Astrocyte (in vitro differentiated cells and primary cell): ENCODE measurements around the gene CORO2A. TPM values are rescaled to one million over a fixed set of nuclear protein-coding genes. Genes with fewer than 3 reads are reported as not detected.
"Not testable (repeated sequence)": the region's sequence is repeated elsewhere in the genome, so short reads cannot be mapped to it uniquely, and the experiment has no call there.

Experiments
- DNase-seq: peaks from one replicate; pipeline ENCODE4 v3.0.0-alpha.2; 2010; ENCODE audit warnings: low read depth
- FAIRE-seq: peaks from 2 replicates; lab custom pipeline; 2011; peaks lifted over from hg19 to GRCh38; lab: Jason Lieb, UNC
- H2AFZ ChIP-seq: 2 replicates; pipeline ENCODE4 v1.6.0; 2012; ENCODE audit warnings: low read depth, low read length, inconsistent platforms
- H3K27ac ChIP-seq: 2 replicates; pipeline ENCODE4 v1.5.1; 2011; ENCODE audit warnings: low read depth, low read length, inconsistent platforms
- H3K27me3 ChIP-seq: 2 replicates; pipeline ENCODE4 v1.6.0; 2011; ENCODE audit warnings: low read length, inconsistent platforms; ENCODE audit not compliant: insufficient read depth
- H3K36me3 ChIP-seq: 2 replicates; pipeline ENCODE4 v1.5.1; 2011; ENCODE audit warnings: low read length, inconsistent platforms; ENCODE audit not compliant: insufficient read depth
- H3K4me1 ChIP-seq: 2 replicates; pipeline ENCODE4 v1.5.1; 2011; ENCODE audit warnings: low read length, inconsistent platforms; ENCODE audit not compliant: insufficient read depth
- H3K4me2 ChIP-seq: 2 replicates; pipeline ENCODE4 v1.6.0; 2012; ENCODE audit warnings: low read length, inconsistent platforms
- H3K4me3 ChIP-seq: 2 replicates; pipeline ENCODE4 v1.5.1; 2011; ENCODE audit warnings: low read depth, mild to moderate bottlenecking, low read length, inconsistent platforms; ENCODE audit not compliant: insufficient read depth
- H3K79me2 ChIP-seq: 2 replicates; pipeline ENCODE4 v1.6.0; 2012; ENCODE audit warnings: mild to moderate bottlenecking, low read length, inconsistent platforms; ENCODE audit not compliant: insufficient read depth
- H3K9ac ChIP-seq: 2 replicates; pipeline ENCODE4 v1.6.0; 2012; ENCODE audit warnings: mild to moderate bottlenecking, low read length, inconsistent platforms
- H3K9me3 ChIP-seq: 2 replicates; pipeline ENCODE4 v1.5.1; 2012; ENCODE audit warnings: low read depth, mild to moderate bottlenecking, low read length, inconsistent platforms; ENCODE audit not compliant: insufficient read depth
- H4K20me1 ChIP-seq: 2 replicates; pipeline ENCODE4 v1.6.0; 2012; ENCODE audit warnings: low read length, inconsistent platforms; ENCODE audit not compliant: insufficient read depth
- H3K27ac Mint-ChIP-seq: one replicate; pipeline ENCODE4 v1.8.0; 2021; ENCODE audit warnings: mild to moderate bottlenecking, mixed read lengths; ENCODE audit not compliant: unreplicated experiment
- H3K27me3 Mint-ChIP-seq: one replicate; pipeline ENCODE4 v1.8.0; 2021; ENCODE audit warnings: low read depth, mixed read lengths; ENCODE audit not compliant: unreplicated experiment
- H3K36me3 Mint-ChIP-seq: one replicate; pipeline ENCODE4 v1.8.0; 2021; ENCODE audit warnings: low read depth, mixed read lengths; ENCODE audit not compliant: unreplicated experiment
- H3K4me1 Mint-ChIP-seq: one replicate; pipeline ENCODE4 v1.8.0; 2021; ENCODE audit warnings: low read depth, mixed read lengths; ENCODE audit not compliant: unreplicated experiment
- H3K4me3 Mint-ChIP-seq: one replicate; pipeline ENCODE4 v1.8.0; 2021; ENCODE audit warnings: mild to moderate bottlenecking, moderate library complexity, mixed read lengths; ENCODE audit not compliant: unreplicated experiment
- H3K9me3 Mint-ChIP-seq: one replicate; pipeline ENCODE4 v1.8.0; 2021; ENCODE audit warnings: mild to moderate bottlenecking, mixed read lengths; ENCODE audit not compliant: unreplicated experiment
- CTCF ChIP-seq: IDR thresholded peaks from 2 replicates; pipeline ENCODE4 v1.5.1; 2011; ENCODE audit warnings: low read depth, mild to moderate bottlenecking, inconsistent platforms, low read length, moderate library complexity; ENCODE audit not compliant: insufficient read depth
- EZH2 ChIP-seq: IDR thresholded peaks from 2 replicates; pipeline ENCODE4 v1.6.1; 2012; ENCODE audit warnings: mild to moderate bottlenecking, low read length, inconsistent platforms; ENCODE audit not compliant: insufficient read depth
- total RNA-seq: library from RNA; stranded (reverse); gene quantifications from 2 replicates; pipeline ENCODE4 v1.2.1, GENCODE V29; 2021

The CORO2A gene
- total RNA-seq, 1 donor from 2014 or later, result 11.1 TPM

- H3K4me2 ChIP-seq, result no peak overlapping the region
- no peaks in the 10 kb centered on the region for H4K20me1 ChIP-seq
- H3K27me3 ChIP-seq, result peaks cover 3% of the 10 kb centered on the region
- no peaks in the 10 kb centered on the region for H3K36me3 ChIP-seq
- H3K4me1 ChIP-seq, result no peaks in the 10 kb centered on the region
- Mint-ChIP-seq H3K9me3 (no peaks in the 10 kb centered on the region), H3K4me3 (no peak overlapping the region), H3K36me3 (peaks cover 18% of the 10 kb centered on the region), H3K27me3 (peaks cover 12% of the 10 kb centered on the region), H3K27ac (no peak overlapping the region), H3K4me1 (peaks cover 3% of the 10 kb centered on the region)
- no peak overlapping the region for H3K4me3 ChIP-seq
- DNase-seq, result no peak
- H3K27ac ChIP-seq, result no peak overlapping the region
- no peaks in the 10 kb centered on the region for H3K79me2 ChIP-seq
- H3K9me3 ChIP-seq, result no peaks in the 10 kb centered on the region
- H2AFZ ChIP-seq, result no peak overlapping the region
- no peak for TF ChIP-seq CTCF
- TF ChIP-seq EZH2, result no peak
- no peak overlapping the region for H3K9ac ChIP-seq
- FAIRE-seq, result no peak
These were observed 61.7 kb downstream of the CORO2A start for GRCh38 chr9:98130576-98131228.

GRCh38 chr9:98130060-98130459 is 62.4 kb downstream of the CORO2A start:
- not testable (repeated sequence) for H3K4me3 ChIP-seq, H3K9me3 Mint-ChIP-seq, FAIRE-seq, H3K4me2 ChIP-seq, H3K79me2 ChIP-seq, H3K4me1 Mint-ChIP-seq, H4K20me1 ChIP-seq, H3K4me1 ChIP-seq, H3K9me3 ChIP-seq, H2AFZ ChIP-seq, H3K27ac ChIP-seq, H3K36me3 ChIP-seq, H3K27ac Mint-ChIP-seq, H3K4me3 Mint-ChIP-seq, H3K27me3 Mint-ChIP-seq, H3K9ac ChIP-seq, DNase-seq, H3K27me3 ChIP-seq
- peaks cover 16% of the 10 kb centered on the region for H3K36me3 Mint-ChIP-seq

- Histone ChIP-seq H3K9ac (no peak overlapping the region), H3K27me3 (peaks cover 3% of the 10 kb centered on the region), H3K4me3 (no peak overlapping the region), H4K20me1 (no peaks in the 10 kb centered on the region), H3K27ac (no peak overlapping the region), H3K79me2 (no peaks in the 10 kb centered on the region), H3K36me3 (no peaks in the 10 kb centered on the region), H3K4me2 (no peak overlapping the region), H3K9me3 (no peaks in the 10 kb centered on the region), H2AFZ (no peak overlapping the region), H3K4me1 (no peaks in the 10 kb centered on the region)
- H3K9me3 Mint-ChIP-seq, result no peaks in the 10 kb centered on the region
- DNase-seq (no peak), FAIRE-seq (no peak)
- peaks cover 16% of the 10 kb centered on the region for H3K36me3 Mint-ChIP-seq
- TF ChIP-seq EZH2, result no peak
- no peak for TF ChIP-seq CTCF
- H3K4me3 Mint-ChIP-seq, result no peak overlapping the region
- peaks cover 3% of the 10 kb centered on the region for H3K4me1 Mint-ChIP-seq
- peaks cover 10% of the 10 kb centered on the region for H3K27me3 Mint-ChIP-seq
- H3K27ac Mint-ChIP-seq, result no peak overlapping the region
These were observed 63.0 kb downstream of the CORO2A start for GRCh38 chr9:98129451-98129881.
